Stimulated activated CD8-positive, alpha-beta memory T cell treated with anti-CD3 and anti-CD28 coated beads, Interleukin-7, amount 100 ng/mL, for 1 hour (primary cell): ENCODE data around the gene ZNF45.
A peak's percentile ranks its signal among the peaks of the same experiment; 100 is the strongest.
"Not testable (repeated sequence)": the region's sequence is repeated elsewhere in the genome, so short reads cannot be mapped to it uniquely, and the experiment has no call there.

Experiments
- DNase-seq, 2 donors: peaks; one replicate each; pipeline ENCODE4 v3.0.0-alpha.2; 2020; ENCODE audit warnings: low read depth in 2 of 2

The ZNF45 gene

GRCh38 chr19:43913383-43913782 lies 21.7 kb downstream of the ZNF45 start:
- no peak for DNase-seq

- DNase-seq = no peak
Measured at GRCh38 chr19:43910884-43911283, 24.2 kb downstream of the ZNF45 start.

DNA sequence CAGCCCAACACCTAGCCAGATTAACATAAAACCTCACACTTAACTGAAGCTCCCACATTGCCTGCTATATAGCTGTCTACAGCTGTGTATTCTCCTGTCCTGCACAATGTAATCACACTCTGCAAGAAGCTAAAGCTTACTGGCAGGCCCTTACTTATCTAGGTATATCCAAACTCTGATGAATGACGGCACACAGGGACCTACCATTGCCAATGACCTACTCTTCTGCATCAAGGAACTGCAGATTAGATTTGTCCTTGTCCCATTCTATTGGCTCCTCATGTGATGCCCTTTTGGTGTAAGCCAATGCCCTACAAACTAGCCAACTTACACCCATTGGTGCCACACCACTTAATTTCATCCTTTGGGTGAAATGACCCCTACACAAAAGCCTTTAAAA lies 26.4 kb downstream of the ZNF45 start:
- no peak for DNase-seq

DNA sequence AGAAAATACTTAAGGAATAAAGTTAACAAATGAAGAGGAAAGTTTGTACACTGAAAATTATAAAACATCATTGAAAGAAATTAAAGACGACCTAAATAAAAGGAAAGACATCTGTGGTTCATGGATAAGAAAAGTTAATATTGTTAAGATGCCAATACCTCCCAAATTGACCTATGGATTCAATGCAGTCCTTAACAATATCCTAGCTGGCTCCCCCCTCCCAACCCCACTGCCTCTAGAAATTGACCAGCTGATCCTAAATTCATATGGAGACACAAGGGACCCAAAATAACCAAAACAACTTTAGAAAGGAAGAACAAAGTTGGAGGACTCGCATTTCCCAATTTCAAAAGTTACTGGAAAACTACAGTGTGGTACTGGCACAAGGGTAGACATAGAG lies 28.3 kb downstream of the ZNF45 start:
- DNase-seq = no peak

GRCh38 chr19:43905897-43906296 lies 29.2 kb downstream of the ZNF45 start:
- DNase-seq = no peak

GRCh38 chr19:43902399-43902798 lies 32.7 kb downstream of the ZNF45 start:
- no peak for DNase-seq

DNA sequence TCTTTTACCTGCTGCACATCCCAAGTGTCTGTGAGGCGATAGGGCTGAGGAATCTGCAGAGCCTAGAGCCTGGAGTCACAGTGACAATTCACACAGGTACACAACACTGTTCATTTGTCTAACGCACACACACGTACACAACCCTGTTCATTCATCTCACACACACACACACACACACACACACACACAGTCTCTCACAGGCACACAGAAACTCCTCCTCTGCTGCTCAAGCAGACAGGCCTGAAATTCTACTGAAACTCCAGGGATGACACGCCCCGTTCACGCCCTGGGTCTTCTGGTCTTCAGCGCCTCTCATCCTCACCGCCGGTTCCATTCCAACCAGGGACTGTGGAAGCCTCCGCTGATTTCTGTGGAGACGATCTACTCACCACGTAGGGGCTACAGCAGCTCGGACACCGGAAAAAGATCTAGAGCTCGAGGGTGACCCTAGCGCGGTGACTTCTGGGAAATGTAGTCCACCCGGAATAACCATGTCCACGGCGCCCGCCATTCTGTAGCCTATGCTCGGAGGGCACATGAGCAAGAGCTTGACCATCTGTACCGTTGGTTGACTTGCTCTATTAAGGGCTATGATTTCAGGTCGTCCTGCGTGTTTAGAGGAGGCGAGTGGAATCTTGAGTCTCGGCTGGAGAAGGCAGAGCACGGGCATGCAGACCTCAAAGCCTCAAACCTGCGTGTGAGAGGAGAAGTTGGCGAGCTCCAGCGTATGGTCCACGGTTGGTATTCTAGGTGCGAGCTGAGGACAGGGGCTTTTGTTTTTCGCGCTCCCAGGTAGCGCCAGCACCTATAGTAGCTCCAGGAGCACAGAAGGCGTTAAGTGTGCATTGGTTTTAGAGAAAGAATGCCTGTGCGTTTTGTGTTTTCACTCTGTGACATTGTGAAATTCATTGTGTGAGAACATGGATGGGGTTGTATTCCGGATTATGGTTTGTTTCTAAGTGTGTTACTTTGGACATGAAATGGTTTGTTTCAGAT lies 33.4 kb downstream of the ZNF45 start:
- peak; percentile 32 to 40 for DNase-seq

DNA sequence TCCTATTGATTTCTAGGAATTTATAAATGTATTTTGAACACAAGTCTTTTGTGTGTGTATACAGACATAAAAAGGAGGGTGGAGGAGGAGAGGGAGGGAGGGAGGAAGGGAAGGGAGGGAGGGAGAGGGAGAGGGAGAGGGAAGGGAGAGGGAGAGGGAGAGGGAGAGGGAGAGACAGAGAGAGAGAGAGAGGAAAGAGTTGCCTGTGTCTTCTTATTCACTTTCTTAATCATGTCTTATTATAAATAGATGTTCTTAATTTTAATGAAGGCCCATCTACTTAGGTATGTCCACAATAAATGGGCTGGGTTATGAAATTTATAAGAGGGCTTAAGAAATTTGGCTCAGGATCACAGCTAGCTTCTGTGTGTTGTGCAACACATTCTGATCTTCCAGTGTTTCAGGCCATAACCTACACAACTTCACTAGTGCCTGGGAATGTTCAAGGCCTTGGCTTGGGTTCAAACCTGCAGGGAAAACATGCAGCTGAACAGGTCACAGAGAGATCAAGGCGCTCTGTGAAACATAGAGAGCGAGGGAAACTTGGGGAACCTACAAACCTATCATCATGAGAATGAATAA lies 39.3 kb downstream of the ZNF45 start:
- DNase-seq = no peak

GRCh38 chr19:43883864-43884263 lies 51.2 kb downstream of the ZNF45 start, which contains the start of gene ZNF404:
ZNF404 (minus strand) TSS chr19:43883964.
- no peak for DNase-seq

DNA sequence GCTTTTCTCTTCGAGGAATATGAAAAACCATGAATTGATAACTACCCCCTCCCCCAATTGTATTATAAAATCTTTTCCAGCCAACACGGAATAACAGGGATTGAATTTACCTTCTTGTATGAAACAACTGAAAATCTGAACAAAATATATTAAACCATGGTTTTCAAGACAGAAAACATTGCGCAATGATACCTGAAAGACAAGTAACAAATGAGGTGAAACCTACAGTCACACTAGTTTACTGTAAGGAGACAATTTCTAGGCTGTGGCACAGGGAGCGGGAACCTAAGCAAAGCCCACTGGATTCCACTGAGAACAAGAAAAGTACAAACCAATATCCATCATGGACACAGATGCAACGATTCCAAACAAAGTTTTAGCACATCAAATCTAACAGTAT lies 54.6 kb downstream of the ZNF45 start:
- no peak for DNase-seq

- no peak for DNase-seq
Measured at GRCh38 chr19:43872547-43873336, 62.3 kb downstream of the ZNF45 start.

DNA sequence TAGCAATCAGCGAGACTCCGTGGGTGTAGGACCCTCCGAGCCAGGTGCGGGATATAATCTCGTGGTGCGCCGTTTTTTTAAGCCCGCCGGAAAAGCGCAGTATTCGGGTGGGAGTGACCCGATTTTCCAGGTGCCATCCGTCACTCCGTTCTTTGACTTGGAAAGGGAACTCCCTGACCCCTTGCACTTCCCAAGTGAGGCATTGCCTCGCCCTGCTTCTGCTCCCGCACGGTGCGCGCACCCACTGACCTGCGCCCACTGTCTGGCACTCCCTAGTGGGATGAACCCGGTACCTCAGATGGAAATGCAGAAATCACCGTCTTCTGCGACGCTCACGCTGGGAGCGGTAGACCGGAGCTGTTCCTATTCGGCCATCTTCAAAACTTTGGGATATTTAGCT lies 68.2 kb downstream of the ZNF45 start:
- not testable (repeated sequence) for DNase-seq
